Activated T-helper 1 cell treated with anti-CD3 and anti-CD28 coated beads, Interleukin-2, amount 50 U/mL, for 16 hours (primary cell): ENCODE measurements around the gene CANT1.
"Not testable (repeated sequence)": the region's sequence is repeated elsewhere in the genome, so short reads cannot be mapped to it uniquely, and the experiment has no call there.

Experiments
- DNase-seq, 2 donors: peaks; one replicate each; pipeline ENCODE4 v3.0.0-alpha.2; 2020; ENCODE audit warnings: low read depth in 1 of 2, low spot score in 1 of 2

CANT1 gene

DNA sequence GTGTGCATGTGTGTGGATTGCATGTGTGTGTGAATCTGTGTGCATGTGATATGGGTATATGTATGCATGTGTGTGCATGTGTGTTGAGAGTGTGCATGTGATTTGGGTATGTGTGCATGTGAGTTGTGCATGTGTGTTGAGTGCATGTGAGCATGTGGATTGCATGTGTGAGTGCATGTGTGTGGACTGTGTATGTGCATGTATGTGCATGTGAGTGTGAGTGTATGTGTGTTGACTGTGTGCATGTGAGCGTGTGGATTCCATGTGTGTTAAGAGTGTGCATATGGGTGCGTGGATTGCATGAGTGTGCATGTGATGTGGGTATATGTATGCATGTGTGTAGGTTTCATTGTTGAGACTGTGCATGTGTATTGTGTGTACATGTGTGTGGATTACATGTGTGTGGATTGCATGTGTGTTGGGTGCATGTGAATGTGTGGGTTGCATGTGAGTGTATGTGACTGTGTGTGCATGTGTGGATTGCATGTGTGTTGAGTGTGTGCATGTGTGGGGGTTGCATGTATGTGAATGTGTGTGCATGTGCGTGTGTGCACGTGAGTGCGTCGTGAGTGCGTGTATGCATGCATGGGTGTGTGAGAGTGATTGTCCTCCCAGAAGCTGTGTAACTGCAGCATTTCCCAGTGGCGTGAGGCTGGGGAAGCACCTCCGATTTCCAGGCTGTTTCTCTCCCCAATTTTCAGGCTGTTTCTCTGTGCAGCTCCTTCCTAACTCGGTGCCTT, 33.8 kb upstream of the CANT1 start:
- DNase-seq = no peak

DNA sequence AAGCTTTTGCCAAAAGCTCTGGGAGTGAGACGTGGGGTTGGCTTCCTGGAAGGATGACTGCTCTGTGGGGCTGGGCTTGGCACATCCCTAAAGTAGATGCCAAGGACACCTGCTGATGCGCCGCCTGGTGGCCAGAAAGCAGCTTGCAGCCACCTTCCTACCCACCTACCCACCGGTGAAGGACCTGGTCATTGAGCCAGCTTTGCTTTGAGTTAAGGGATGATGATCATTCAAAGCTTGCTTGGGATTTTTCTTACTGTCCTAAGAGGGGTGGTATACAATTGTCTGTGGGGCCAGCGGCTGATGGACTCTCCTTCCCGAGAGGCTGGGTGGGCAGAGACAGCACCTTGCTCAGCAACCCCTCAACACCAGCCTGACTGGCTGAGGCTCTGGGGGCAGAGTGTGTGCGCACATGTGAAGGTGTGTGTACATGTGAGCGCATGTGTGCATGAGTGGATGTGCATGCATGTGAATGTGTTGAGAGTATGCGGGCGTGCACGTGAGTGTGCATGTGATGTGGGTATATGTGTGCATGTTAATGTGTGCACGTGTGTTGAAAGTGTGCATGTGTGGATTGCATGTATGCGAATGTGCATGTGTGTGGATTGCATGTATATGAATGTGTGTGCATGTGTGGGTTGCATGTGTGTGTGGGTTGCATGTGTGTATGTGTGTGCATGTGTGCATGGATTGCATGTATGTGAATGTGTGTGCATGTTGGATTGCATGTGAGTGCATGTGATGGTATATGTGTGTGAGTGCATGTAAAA, 33.0 kb upstream of the CANT1 start:
- DNase-seq = peak; percentile 53 to 55

DNA sequence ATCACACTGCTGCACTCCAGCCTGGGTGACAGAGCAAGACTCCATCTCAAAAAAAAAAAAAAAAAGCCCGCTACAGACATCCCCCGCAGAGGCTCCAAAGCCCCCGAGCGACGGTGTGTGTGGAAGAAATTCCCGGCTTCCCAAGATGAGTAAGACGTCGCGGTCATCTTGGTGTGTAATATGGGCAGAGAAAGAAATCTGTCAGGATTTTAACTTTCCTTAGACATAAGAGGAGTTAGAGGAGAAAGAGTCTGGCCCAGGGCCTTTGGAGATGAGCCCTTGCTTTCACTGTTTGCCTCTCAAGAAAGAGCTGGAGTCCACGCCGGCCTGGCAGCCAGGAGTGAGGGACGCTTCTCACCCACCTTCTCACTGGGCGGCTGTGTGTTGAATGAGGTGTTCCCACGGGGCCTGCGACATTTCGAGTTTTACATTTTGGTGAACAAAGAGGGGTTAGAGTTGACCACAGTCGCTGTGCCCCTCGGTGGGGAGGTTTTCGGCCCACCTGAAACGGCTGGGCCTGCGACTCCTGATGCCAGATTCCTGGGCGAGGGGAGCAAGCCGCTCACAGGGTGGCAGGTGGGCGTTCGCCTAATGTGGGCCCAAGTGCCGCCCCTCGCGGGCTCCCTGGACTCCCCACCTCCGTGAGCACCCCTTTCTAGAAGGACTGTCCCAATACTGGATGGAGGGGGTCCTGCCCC, 32.3 kb upstream of the CANT1 start:
- DNase-seq = no peak

DNA sequence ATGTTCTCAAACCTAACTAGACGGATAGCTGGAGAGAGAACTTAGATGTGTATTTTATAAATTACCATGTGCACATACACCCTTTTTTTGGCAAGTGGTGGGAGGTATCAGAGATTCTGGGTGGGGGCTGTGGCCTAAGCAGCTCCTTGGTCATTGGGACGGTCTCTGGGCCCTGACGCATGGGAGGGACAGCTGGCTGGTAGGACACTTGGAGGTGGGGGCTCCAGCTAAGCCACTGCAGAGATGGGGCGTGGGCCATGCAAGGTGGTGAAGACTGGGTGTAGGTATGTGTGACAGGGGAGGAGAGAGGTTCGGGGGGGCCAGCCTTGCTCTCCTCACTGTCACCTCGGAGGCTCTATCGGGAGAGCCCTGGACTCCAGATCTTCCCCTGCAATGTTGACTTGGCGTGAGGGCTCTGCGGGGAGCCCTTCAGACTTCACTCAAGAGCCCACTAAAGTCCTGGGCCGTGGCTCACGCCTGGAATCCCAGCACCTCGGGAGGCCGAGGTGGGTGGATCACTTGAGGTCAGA, 31.5 kb upstream of the CANT1 start:
- DNase-seq = no peak

DNA sequence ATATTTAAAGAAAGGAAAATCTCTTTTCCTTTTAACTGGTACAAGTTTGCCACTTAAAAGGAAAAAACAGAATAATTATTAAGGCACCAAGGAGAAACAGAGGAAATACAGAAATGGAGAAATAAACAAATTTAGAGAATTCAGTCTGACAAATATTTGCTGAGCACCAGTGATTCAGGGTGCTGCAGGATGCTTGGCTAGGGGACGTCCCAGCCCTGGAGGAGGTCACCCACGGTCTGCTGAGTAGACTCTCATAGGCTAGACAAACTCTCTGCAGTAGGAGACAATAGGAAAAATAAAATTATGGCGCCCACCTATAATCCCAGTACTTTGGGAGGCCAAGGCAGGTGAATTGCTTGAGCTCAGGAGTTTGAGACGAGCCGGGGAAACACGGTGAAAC, 30.3 kb upstream of the CANT1 start:
- DNase-seq = no peak

DNA sequence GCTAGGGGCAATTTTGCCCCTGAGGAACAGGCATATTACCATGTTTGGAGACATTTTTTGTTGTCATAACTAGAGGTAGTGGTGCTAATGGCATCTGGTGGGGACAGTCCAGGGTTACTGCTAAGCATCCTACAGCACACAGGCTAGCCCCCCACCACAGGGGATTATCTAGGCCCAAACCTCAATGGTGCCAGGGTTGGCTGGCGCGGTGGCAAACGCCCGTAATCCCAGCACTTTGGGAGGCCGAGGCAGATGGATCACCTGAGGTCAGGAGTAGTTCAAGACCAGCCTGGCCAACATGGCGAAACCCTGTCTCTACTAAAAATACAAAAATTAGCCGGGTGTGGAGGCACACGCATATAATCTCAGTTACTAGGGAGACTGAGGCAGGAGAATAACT, 29.6 kb upstream of the CANT1 start:
- no peak for DNase-seq

DNA sequence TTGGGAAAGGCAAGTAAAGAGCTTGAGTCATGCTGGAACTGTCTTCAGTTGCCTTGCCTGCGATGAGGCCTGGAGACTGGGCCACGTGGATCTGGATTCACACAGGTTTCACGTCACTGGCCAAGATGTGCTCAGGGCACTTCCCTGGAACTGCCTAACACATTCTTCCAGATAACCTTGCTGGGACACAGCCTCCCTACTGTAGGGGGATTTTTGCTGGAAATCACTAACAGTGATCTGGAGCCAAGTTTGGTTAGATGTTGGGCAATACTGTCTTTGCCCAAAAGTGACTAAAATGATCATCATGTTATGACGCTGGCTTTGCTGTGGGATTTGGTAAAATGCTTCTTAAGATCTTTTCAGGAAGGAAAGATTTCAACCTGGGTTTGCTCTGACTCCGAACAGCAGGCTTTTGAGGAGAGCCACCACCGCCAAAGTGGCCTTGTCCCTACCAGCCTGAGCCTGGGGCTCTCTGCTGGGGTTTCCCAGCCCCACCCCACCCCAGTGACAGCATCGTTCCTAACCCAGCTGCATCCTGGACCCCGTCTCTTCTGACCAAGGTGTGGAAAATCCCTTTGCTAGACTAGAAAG, 29.1 kb upstream of the CANT1 start:
- no peak for DNase-seq

DNA sequence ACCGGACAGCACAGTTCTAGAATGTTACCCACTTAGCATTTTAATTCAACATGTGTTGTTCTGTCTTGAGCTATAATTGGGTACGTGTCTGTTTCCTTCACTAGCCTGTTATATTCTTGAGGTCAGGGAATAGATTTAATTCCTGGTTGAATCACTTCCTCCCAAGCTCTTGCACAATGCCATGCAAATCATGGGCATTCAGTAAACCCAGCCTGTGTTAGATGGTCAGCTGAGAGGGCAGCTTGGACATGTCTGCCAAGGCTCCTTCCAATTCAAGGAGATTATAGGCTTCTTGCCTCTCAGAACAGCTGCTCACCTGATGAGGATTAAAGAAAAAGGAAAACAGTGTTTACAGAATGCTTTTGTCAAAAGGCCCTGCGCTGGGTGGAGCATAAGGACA, 27.0 kb upstream of the CANT1 start:
- DNase-seq = no peak

DNA sequence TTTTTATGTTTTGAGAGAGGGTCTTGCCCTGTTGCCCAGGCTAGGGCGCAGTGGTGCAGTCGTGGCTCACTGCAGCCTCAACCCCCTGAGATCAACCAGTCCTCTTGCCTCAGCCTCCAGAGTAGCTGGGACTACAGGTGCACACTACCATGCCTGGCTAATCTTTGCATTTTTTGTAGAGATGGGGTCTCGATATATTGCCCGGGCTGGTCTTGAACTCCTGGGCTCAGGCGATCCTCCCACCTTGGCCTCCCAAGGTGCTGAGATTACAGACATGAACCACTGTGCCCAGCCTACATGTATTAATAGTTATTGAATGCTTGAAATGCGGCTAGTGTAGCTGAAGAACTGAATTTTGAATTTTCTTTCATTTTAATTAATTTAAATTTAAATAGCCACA, 26.6 kb upstream of the CANT1 start:
- DNase-seq = no peak

DNA sequence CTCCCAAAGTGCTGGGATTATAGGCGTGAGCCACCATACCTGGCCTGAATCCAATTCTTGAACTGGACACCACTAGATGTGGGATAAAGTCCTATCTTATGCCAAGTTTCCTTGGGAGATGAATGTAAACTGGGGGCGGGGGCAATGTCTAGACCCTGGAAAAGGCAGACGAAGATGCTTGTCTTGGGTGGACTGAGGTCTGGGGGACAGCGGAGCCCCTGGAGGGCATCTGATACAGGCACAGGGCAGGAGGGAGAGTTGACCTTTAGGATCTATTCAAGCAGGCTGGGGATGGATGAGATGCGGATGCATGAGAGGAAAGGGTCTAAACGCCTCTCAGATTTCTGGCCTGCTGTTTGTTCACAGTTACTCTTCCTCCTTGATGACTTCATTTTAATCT, 26.1 kb upstream of the CANT1 start:
- no peak for DNase-seq

DNA sequence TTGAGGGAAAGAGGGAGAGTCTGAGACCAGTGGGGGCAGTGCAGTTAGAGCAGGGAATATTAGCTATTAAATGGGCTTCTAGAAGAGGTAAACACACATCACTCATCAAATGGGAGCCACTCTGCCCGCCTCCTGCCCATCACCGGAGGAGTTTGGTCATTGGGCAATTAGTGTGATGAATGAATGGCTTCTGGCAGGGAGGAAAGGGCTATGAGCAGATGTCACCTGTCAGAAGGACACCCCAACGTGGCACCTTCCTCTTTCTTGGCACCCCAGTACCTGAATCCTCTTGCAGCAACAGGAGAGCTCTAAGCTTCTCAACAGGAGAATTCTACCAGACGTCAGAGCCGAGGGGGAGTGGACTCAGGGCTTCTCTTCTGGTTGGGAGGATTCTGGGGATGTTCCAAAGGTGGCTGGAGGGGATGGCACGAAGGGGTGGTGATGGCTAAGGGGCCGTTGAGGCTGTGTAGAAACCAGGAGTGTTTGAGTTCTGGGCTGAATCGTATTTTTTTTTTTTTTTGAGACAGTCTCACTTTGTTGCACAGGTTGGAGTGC, 25.4 kb upstream of the CANT1 start:
- no peak for DNase-seq

DNA sequence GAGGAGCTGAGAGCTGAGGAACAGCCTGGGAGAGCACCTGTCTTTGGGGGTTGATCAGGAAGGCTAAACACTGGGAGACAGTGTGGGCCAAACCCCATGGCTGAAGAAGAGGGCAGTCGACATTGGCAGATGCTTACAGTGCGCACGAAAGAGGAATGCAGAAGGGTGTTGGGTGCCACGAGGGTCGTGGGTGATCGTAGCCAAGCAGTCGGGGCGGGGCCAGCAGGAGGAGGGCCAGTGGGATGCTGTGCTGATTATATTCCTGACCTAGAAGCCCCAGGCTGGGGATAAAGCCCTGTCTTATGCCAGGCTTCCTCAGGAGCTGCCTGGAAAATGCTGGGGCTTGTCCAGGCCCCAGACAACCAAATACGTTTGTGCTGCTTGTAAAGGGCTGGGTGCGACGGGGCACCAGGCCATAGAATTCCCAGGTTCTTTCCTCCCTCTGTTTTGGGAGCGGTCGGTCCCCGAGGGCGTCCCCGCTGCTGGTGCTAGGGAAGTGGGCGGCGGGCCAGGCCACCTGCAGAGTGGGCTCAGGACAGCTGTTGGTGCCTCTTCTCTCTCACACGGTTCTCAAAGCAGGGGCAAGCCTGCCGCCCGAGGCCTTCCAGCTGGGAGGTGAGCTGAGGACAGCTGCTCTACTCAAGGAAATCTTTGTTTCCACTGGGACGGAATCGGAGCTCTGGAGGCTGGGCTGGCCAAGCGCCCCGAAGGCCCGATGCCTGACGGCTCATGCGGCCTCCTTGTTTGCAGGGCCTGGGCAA, 24.4 kb upstream of the CANT1 start:
- no peak for DNase-seq

DNA sequence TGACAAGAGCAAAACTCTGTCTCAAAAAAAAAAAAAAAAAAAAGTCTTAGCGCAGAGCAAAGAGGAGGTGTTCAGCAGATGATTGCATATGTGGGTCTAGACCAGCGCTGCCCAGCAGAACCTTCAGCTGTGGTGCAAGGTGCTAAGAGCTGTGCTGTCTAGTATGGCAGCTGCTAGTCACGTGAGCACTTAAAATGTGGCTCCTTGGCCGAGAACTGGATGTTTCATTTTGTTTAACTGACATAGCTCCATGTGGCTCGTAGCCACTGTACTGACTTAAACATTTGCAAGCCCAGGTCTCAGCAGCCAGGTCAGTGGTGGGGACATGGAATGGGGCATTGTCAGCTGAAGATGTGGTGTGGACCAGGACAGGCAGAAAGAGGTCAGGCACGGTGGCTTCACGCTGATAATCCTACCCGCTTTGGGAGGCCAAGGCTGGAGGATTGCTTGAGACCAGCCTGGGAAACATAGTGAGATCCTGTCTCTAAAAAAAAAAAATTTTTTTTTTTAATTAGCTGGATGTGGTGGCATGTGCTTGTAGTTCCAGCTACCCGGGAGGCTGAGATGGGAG, 23.6 kb upstream of the CANT1 start:
- no peak for DNase-seq

DNA sequence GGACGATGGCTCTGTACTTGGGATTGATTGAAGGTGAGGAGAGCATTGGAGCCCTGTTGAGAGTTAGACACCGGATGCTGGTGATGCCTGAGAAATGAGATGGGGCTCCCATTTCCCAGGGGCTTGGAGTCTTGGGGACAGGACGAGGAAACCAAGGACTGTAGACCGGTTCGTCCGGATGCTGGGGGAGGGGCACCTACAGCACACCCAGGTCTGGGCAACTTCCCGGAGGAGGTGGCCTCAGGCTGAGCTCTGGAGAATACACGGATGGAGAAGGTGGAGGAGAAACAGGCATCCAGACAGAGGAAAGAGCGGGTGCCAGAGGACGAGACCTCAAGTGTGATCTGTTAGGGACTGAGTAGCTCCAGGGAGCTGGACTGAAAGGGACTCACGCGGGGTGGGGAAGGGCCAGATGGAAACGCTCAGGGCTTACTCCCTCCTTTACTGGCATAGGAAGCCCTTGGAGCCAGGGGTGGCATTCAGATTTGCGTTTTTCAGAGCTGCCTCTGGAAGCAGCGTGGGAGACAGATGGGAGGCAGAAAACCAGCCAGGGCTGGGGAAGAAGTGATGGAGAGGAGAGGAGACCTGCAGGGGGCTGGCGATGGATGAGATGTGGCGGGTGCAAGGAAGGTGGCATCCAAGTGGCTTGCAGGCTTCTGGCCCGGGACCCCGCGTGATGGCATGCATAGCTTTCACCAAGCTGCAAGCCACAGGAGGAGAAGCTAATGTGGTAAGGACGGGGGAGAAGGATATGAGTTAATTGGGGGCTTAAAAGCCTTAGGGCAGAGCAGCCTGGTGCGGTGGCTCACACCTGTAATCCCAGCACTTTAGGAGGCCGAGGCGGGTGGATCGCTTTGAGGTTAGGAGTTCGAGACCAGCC, 22.7 kb upstream of the CANT1 start:
- no peak for DNase-seq

DNA sequence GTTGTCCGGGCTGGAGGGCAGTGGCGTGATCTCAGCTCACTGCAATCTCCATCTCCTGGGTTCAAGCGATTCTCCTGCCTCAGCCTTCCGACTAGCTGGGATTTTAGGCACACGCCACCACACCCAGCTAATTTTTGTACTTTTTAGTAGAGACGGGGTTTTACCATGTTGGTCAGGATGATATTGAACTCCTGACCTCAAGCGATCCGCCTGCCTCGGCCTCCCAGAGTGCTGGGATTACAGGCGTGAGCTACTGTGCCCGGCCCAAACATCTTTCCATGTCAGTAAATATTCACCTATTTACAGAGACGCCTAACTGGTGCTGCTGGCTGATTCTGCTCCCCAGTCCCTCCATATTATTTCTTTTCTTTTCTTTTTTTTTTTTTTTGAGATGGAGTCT, 21.1 kb upstream of the CANT1 start:
- DNase-seq = not testable (repeated sequence)

DNA sequence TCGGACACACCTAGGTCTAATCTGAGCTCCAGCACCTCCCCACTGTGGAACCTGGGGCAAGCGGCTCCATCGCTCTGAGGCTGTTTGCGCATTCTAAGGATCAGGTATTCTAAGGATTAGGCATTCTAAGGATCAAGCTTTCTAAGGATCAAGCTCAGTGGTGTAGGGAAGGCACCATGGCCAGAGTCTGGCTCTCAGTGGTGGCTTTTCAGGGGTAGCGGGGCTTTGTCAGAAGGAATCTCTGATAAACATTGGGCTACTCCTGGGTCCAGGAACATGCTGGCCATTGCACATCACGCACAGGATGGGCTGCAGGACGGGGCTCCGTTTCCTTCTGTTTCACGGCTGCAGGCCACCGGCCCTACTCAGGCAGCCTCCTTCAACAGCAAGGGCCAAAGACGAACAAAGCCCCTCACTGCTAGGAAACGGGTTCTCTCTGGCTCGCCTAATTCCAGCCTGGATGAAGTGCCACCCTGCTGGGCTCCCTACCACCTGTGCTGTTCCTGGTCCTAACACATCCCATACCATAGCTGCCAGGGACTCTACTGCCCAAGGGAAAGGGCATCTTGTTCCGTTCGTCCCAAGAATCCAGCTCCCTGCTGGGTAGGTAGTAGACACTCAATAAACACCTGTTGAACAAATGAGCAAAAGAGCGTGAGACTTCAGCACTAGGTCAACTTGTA, 19.9 kb upstream of the CANT1 start:
- DNase-seq = no peak

DNA sequence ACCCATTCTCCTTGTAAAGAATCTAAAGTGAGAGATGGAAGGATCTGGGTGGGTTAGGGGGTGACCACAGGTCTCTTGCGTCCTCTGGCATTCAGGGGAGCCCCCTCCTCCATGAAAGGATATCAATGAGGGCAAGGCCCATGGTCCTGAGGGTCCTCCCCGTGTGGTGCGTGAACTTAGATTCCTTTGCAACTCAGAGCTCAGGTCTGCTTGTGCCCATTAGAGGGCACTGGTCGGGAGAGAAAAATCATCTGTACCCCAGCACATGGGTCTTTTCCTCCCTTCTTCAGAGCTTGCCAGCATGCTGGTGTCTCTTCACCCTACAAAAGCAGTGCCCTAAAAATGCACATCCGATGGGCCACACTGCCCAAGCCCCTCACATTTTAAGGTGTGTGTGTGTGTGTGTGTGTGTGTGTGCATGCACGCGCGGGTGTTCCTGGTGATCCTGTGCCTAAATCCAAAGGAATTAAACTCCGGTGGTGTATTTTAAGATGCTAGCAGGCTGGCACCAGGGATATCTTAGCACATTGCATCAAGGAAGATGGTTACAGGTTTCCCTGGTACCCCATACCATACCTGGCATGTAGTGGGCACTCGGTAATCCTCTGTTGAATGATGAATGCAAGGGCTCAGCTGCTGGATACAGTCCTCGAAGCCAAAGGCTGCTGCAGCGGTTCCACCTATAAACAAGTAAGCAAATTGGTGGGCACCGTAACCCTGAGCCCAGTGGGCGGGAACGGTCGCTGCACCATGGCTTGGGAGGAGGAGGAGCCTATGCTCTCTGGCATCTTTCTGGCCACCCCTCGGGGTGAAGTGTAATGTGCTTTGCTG, 19.1 kb upstream of the CANT1 start:
- no peak for DNase-seq
